Gastroesophageal sphincter (tissue), 4 donors: ENCODE data around the gene PCDH15. TPM values are rescaled to one million over a fixed set of nuclear protein-coding genes. Genes with fewer than 3 reads are reported as not detected.

ENCODE experiments used
- ATAC-seq: fragments of 150-250 bp; one replicate; pipeline ENCODE4 v1.9.1; 2016; ENCODE audit warnings: mild to moderate bottlenecking, moderate library complexity
- H3K27ac ChIP-seq, 4 donors: fragments of 200-600 bp; sonication (generic) in 3 of 4; 1 replicate in 3 of 4; 2 replicates in 1 of 4; pipeline ENCODE4 v1.5.1; 2016 to 2019
- H3K27me3 ChIP-seq: fragments of 200-600 bp; sonication (generic); one replicate; pipeline ENCODE4 v1.5.1; 2019
- H3K36me3 ChIP-seq, 2 donors: fragments of 200-600 bp; sonication (generic); one replicate each; pipeline ENCODE4 v1.5.1; 2019; ENCODE audit warnings: control low read depth in 1 of 2
- H3K4me1 ChIP-seq, 3 donors: fragments of 200-600 bp; sonication (generic); 1 replicate in 2 of 3; 2 replicates in 1 of 3; pipeline ENCODE4 v1.5.1; 2016 to 2019; ENCODE audit warnings: control low read depth in 2 of 3
- H3K4me3 ChIP-seq, 2 donors: fragments of 200-600 bp; sonication (generic); one replicate each; pipeline ENCODE4 v1.5.1; 2019; ENCODE audit warnings: mild to moderate bottlenecking in 1 of 2, moderate library complexity in 1 of 2
- H3K9me3 ChIP-seq, 3 donors: fragments of 200-600 bp; sonication (generic); one replicate each; pipeline ENCODE4 v1.5.1; 2017 to 2019; ENCODE audit warnings: control low read depth in 2 of 3
- CTCF ChIP-seq, 4 experiments: fragments of 200-600 bp in 2 of 4; fragments of 450-650 bp in 2 of 4; sonication (generic) in 1 of 4; IDR thresholded peaks; one replicate each; pipeline ENCODE4 v1.5.1; 2017 to 2019; ENCODE audit warnings: antibody characterized with exemption in 4 of 4, mild to moderate bottlenecking in 2 of 4, moderate library complexity in 2 of 4
- EP300 ChIP-seq: sonication (generic); formaldehyde crosslinking; IDR thresholded peaks from one replicate; pipeline ENCODE4 v1.6.1; 2017; ENCODE audit warnings: antibody characterized with exemption, mild to moderate bottlenecking
- POLR2A ChIP-seq, 2 donors: fragments of 450-650 bp; IDR thresholded peaks; one replicate each; pipeline ENCODE4 v1.6.1; 2017; ENCODE audit warnings: antibody characterized with exemption in 2 of 2, mild to moderate bottlenecking in 2 of 2, moderate library complexity in 1 of 2
- POLR2AphosphoS5 ChIP-seq: sonication (generic); formaldehyde crosslinking; IDR thresholded peaks from one replicate; pipeline ENCODE4 v1.6.1; 2017; ENCODE audit warnings: antibody characterized with exemption
- WGBS, 2 donors: methylation state at CpG; one replicate each; pipeline ENCODE4 v1.1.5; 2018; ENCODE audit warnings: low coverage in 1 of 2; 5-methylcytosine and 5-hydroxymethylcytosine counted together
- total RNA-seq, 4 donors: library from RNA; depleted of rRNA; stranded (reverse); fragments of >200 nt; gene quantifications; one replicate each; pipeline ENCODE4 v1.1.0, GENCODE V29; 2016

The PCDH15 gene
- total RNA-seq, 4 donors from 2014 or later, result 0.10 to 0.50 (median 0.27) TPM; not detected in 1

- 57 to 70% methylated on average over 1 to 2 of the region's 2 CpGs for WGBS, 2 donors
- H3K4me1 ChIP-seq, result no peaks in the 10 kb centered on the region
- H3K4me3 ChIP-seq, result no peak overlapping the region
- ATAC-seq, result no peak
- H3K36me3 ChIP-seq, result no peaks in the 10 kb centered on the region
- no peak for TF ChIP-seq POLR2AphosphoS5
- H3K27me3 ChIP-seq, result no peaks in the 10 kb centered on the region
- H3K27ac ChIP-seq, result no peak overlapping the region
- H3K9me3 ChIP-seq, result no peaks in the 10 kb centered on the region
Measured at GRCh38 chr10:54585572-54585971, 215.5 kb downstream of the PCDH15 start.

DNA sequence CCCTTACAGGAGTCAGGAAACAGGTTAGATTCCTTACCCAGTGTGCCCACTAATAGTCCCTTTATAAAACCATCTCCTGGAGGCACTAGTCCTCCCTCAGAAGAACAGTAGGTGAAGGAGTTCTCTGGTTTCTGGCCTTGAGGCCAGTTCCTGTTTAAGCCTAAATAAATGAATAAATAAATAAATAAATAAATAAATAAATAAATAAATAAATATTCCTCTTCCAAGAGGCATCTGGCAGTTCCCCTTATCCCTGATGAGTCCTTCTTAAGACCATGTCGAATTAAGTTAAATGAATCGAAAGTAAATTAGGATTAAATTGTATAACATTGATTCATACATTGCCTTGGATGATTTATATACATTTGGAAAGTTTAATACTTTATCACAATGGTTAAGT is 223.3 kb downstream of the PCDH15 start:
- no peak for ATAC-seq
- Histone ChIP-seq H3K4me3 (no peak overlapping the region), H3K36me3 (no peaks in the 10 kb centered on the region), H3K27me3 (no peaks in the 10 kb centered on the region), H3K9me3 (no peaks in the 10 kb centered on the region), H3K4me1 (no peaks in the 10 kb centered on the region), H3K27ac (no peak overlapping the region)
- WGBS, 2 donors, result 82 to 91% methylated on average over 2 of the region's 2 CpGs
- TF ChIP-seq POLR2AphosphoS5, result no peak

DNA sequence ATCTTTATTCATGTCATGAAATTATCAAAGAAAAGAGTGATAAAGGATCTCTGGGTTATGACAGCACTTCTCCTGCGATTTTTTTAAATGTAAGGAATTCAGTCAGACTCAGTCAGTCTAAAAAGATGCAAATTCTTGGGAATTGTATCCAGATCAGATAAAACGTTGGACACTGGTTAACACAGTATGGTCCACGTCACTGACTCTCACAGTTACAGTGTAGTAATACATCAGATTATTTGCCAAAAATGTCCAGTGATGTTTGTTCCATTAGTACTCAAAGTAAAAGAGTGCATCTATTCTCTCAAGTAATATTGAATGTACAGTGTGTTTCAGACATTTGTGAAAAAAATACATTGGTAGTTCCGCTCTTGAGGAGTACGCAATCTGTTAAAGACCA is 224.5 kb downstream of the PCDH15 start:
- Histone ChIP-seq H3K27ac (no peak overlapping the region), H3K9me3 (no peaks in the 10 kb centered on the region), H3K4me1 (no peaks in the 10 kb centered on the region), H3K36me3 (no peaks in the 10 kb centered on the region), H3K4me3 (no peak overlapping the region), H3K27me3 (no peaks in the 10 kb centered on the region)
- 39 to 52% methylated on average over 5 of the region's 5 CpGs for WGBS, 2 donors
- TF ChIP-seq EP300 (no peak), CTCF (IDR thresholded peaks at IDR 0.05) (no peak), POLR2AphosphoS5 (no peak), POLR2A (IDR thresholded peaks at IDR 0.05) (no peak)
- no peak for ATAC-seq

- TF ChIP-seq POLR2AphosphoS5 (no peak), EP300 (no peak), CTCF (IDR thresholded peaks at IDR 0.05) (no peak), POLR2A (IDR thresholded peaks at IDR 0.05) (no peak)
- no peak overlapping the region for H3K27ac ChIP-seq
- no peaks in the 10 kb centered on the region for H3K27me3 ChIP-seq
- H3K36me3 ChIP-seq, result no peaks in the 10 kb centered on the region
- no peak for ATAC-seq
- no peaks in the 10 kb centered on the region for H3K4me1 ChIP-seq
- no peaks in the 10 kb centered on the region for H3K9me3 ChIP-seq
- no peak overlapping the region for H3K4me3 ChIP-seq
Measured at GRCh38 chr10:54559498-54559897, 241.5 kb downstream of the PCDH15 start.

DNA sequence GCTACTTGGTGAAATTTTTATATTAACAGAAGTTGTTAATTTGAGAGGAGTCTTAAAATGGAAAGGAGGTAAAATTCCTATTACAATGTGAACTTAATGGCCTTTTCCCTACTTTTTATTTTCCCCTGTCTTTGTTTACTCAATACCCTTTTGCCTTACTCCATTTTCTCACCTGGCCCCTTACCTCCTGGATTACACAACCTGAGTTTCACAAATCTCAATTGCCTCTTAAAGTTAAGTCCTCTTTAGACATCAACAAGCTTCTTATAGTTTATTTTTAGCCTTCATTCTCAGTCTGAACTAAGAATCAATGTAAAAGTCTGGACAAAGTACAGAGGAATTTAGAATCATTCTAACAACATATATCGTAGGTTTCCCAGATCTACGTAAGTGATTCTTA is 247.0 kb downstream of the PCDH15 start:
- 85 to 90% methylated on average over 2 of the region's 2 CpGs for WGBS, 2 donors
- H3K4me1 ChIP-seq, result no peaks in the 10 kb centered on the region
- ATAC-seq, result no peak
- H3K9me3 ChIP-seq, result no peaks in the 10 kb centered on the region
- H3K27ac ChIP-seq, result no peak overlapping the region
- TF ChIP-seq EP300 (no peak), POLR2A (IDR thresholded peaks at IDR 0.05) (no peak), CTCF (IDR thresholded peaks at IDR 0.05) (no peak), POLR2AphosphoS5 (no peak)
- no peaks in the 10 kb centered on the region for H3K36me3 ChIP-seq
- no peaks in the 10 kb centered on the region for H3K27me3 ChIP-seq
- no peak overlapping the region for H3K4me3 ChIP-seq

DNA sequence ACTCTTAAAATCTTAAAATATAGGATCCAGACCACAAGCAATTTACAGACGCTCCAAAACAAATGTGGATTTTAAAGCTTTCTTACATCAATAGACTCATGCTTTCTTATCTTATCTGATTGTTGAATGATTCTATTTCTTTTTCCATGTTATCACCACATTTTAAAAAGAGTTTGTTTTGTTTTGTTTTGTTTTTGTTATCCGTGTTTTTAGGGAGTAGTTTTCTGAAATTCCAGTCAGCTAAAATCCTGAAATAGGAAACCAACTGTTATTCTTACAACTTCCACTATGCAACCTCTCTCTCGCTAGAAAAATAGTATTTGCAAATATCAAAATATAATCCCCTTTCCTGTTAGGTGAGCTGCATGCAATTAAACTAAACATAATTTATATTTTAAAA is 251.0 kb downstream of the PCDH15 start:
- 42 to 45% methylated on average over 3 of the region's 3 CpGs for WGBS, 2 donors
- H3K4me1 ChIP-seq, result no peaks in the 10 kb centered on the region
- no peak overlapping the region for H3K27ac ChIP-seq
- no peaks in the 10 kb centered on the region for H3K9me3 ChIP-seq
- TF ChIP-seq POLR2AphosphoS5, result no peak
- TF ChIP-seq POLR2A (IDR thresholded peaks at IDR 0.05), result no peak
- no peak for TF ChIP-seq CTCF (IDR thresholded peaks at IDR 0.05)
- TF ChIP-seq EP300, result no peak
- no peaks in the 10 kb centered on the region for H3K36me3 ChIP-seq
- H3K4me3 ChIP-seq, result no peak overlapping the region
- no peaks in the 10 kb centered on the region for H3K27me3 ChIP-seq
- ATAC-seq, result no peak
